Smooth muscle cell (in vitro differentiated cells): ENCODE results near the gene C12orf42. TPM values are rescaled to one million over a fixed set of nuclear protein-coding genes. Genes with fewer than 3 reads are reported as not detected.

Experiments
- DNase-seq: peaks from one replicate; lab custom pipeline; 2025; ENCODE audit not compliant: unreplicated experiment; lab: John Stamatoyannopoulos, UW
- H2AFZ ChIP-seq: fragments of 200-600 bp; sonication (generic); 2 replicates; pipeline ENCODE4 v1.6.0; 2016; ENCODE audit warnings: antibody characterized with exemption, low read depth, mild to moderate bottlenecking
- H3F3A ChIP-seq: fragments of 200-600 bp; sonication (generic); 2 replicates; pipeline ENCODE4 v1.6.0; 2017; ENCODE audit warnings: antibody characterized with exemption, low read depth
- H3K27ac ChIP-seq: fragments of 200-600 bp; sonication (generic); 2 replicates; pipeline ENCODE4 v1.5.1; 2016; ENCODE audit warnings: low read depth, mild to moderate bottlenecking
- H3K27me3 ChIP-seq: fragments of 200-600 bp; sonication (generic); 2 replicates; pipeline ENCODE4 v1.6.1; 2016; ENCODE audit warnings: low read depth, mild to moderate bottlenecking
- H3K36me3 ChIP-seq: fragments of 200-600 bp; sonication (generic); 2 replicates; pipeline ENCODE4 v1.5.1; 2016; ENCODE audit warnings: low read depth
- H3K4me1 ChIP-seq: fragments of 200-600 bp; sonication (generic); 2 replicates; pipeline ENCODE4 v1.5.1; 2016; ENCODE audit warnings: low read depth
- H3K4me2 ChIP-seq: fragments of 200-600 bp; sonication (generic); 2 replicates; pipeline ENCODE4 v1.6.0; 2016; ENCODE audit warnings: mild to moderate bottlenecking
- H3K4me3 ChIP-seq: fragments of 200-600 bp; sonication (generic); 2 replicates; pipeline ENCODE4 v1.5.1; 2016; ENCODE audit warnings: mild to moderate bottlenecking
- H3K79me2 ChIP-seq: fragments of 200-600 bp; sonication (generic); 2 replicates; pipeline ENCODE4 v1.6.0; 2016; ENCODE audit warnings: low read depth, mild to moderate bottlenecking
- H3K9ac ChIP-seq: fragments of 200-600 bp; sonication (generic); 2 replicates; pipeline ENCODE4 v1.6.0; 2016; ENCODE audit warnings: low read depth
- H3K9me3 ChIP-seq: fragments of 200-600 bp; sonication (generic); replicated peaks from 2 replicates; pipeline ENCODE4 v1.5.1; 2016; ENCODE audit warnings: low read depth
- H4K20me1 ChIP-seq: fragments of 200-600 bp; sonication (generic); 2 replicates; pipeline ENCODE4 v1.6.0; 2016; ENCODE audit warnings: low read depth
- CTCF ChIP-seq: fragments of 200-600 bp; sonication (generic); IDR thresholded peaks from 2 replicates; pipeline ENCODE4 v1.5.1; 2017; ENCODE audit warnings: borderline replicate concordance, mild to moderate bottlenecking, antibody characterized with exemption; ENCODE audit not compliant: insufficient read depth, poor library complexity, severe bottlenecking
- WGBS: methylation state at CpG from one replicate; pipeline ENCODE4 v1.1.7; 2016; ENCODE audit warnings: low lambda C conversion rate; 5-methylcytosine and 5-hydroxymethylcytosine counted together
- polyA plus RNA-seq: library from polyadenylated mRNA; unstranded; fragments of >200 nt; fragmentation: Nextera tagmentation; extraction: Ambion mirVana; gene quantifications from 2 replicates; pipeline ENCODE4 v1.2.1, GENCODE V29; 2016
- total RNA-seq: library from RNA; depleted of rRNA; stranded (reverse); fragments of >200 nt; gene quantifications from 2 replicates; pipeline ENCODE4 v1.2.3, GENCODE V29; 2014

The C12orf42 gene
- total and polyA plus RNA-seq, 2 experiments from 2014 or later: not detected

- Histone ChIP-seq H3K4me1 (peaks cover 4% of the 10 kb centered on the region), H3K9ac (no peak overlapping the region), H4K20me1 (no peaks in the 10 kb centered on the region), H3K79me2 (no peaks in the 10 kb centered on the region), H3K27me3 (peaks cover 49% of the 10 kb centered on the region), H3K27ac (no peak overlapping the region), H3K4me3 (no peak overlapping the region), H3K4me2 (peak overlapping the region; percentile 61), H3F3A (no peaks in the 10 kb centered on the region), H3K9me3 (no peaks in the 10 kb centered on the region), H3K36me3 (no peaks in the 10 kb centered on the region), H2AFZ (no peak overlapping the region)
- 20% methylated on average over 43 of the region's 43 CpGs for WGBS
- TF ChIP-seq CTCF: no peak
- DNase-seq: no peak
These were observed 193.9 kb downstream of the C12orf42 start for GRCh38 chr12:103301642-103302591.

GRCh38 chr12:103288016-103288415 lies 207.8 kb downstream of the C12orf42 start:
- Histone ChIP-seq H3F3A (no peaks in the 10 kb centered on the region), H4K20me1 (no peaks in the 10 kb centered on the region), H3K9ac (no peak overlapping the region), H3K27ac (no peak overlapping the region), H3K36me3 (no peaks in the 10 kb centered on the region), H3K9me3 (no peaks in the 10 kb centered on the region), H3K4me3 (no peak overlapping the region), H3K4me2 (no peak overlapping the region), H2AFZ (no peak overlapping the region), H3K27me3 (no peaks in the 10 kb centered on the region), H3K79me2 (no peaks in the 10 kb centered on the region), H3K4me1 (no peaks in the 10 kb centered on the region)
- WGBS: 80% methylated on average over 3 of the region's 3 CpGs
- TF ChIP-seq CTCF: no peak
- DNase-seq: no peak

GRCh38 chr12:103282124-103282523 lies 213.6 kb downstream of the C12orf42 start:
- WGBS: 80% methylated on average over 2 of the region's 2 CpGs
- Histone ChIP-seq H3K27ac (no peak overlapping the region), H3K4me3 (no peak overlapping the region), H3K4me1 (no peaks in the 10 kb centered on the region), H3K4me2 (no peak overlapping the region), H3K36me3 (no peaks in the 10 kb centered on the region), H3K27me3 (no peaks in the 10 kb centered on the region), H3F3A (no peaks in the 10 kb centered on the region), H3K79me2 (no peaks in the 10 kb centered on the region), H3K9me3 (no peaks in the 10 kb centered on the region), H4K20me1 (no peaks in the 10 kb centered on the region), H3K9ac (no peak overlapping the region), H2AFZ (no peak overlapping the region)
- TF ChIP-seq CTCF: no peak
- no peak for DNase-seq
